Transverse colon (tissue), 4 donors: ENCODE measurements around the gene UFL1. TPM values are rescaled to one million over a fixed set of nuclear protein-coding genes. Genes with fewer than 3 reads are reported as not detected.

Experiments
- DNase-seq: peaks from one replicate; pipeline ENCODE4 v3.0.0-alpha.2; 2019
- H3K27ac ChIP-seq, 4 donors: fragments of 200-600 bp; sonication (generic); 2 replicates each; pipeline ENCODE4 v1.5.1; 2016 to 2018; ENCODE audit warnings: inconsistent platforms in 4 of 4
- H3K27me3 ChIP-seq: fragments of 200-600 bp; sonication (generic); 2 replicates; pipeline ENCODE4 v1.5.1; 2017; ENCODE audit warnings: inconsistent platforms
- H3K36me3 ChIP-seq, 4 donors: fragments of 200-600 bp; sonication (generic); 2 replicates each; pipeline ENCODE4 v1.5.1; 2017 to 2019; ENCODE audit warnings: inconsistent platforms in 4 of 4
- H3K4me1 ChIP-seq, 4 donors: fragments of 200-600 bp; sonication (generic); 2 replicates each; pipeline ENCODE4 v1.5.1; 2017 to 2020; ENCODE audit warnings: inconsistent platforms in 4 of 4
- H3K4me3 ChIP-seq, 4 donors: fragments of 200-600 bp; sonication (generic); 1 replicate in 1 of 4; 2 replicates in 3 of 4; pipeline versions ENCODE4 v1.5.1 to v1.6.1; 2017 to 2019; ENCODE audit warnings: inconsistent platforms in 4 of 4
- H3K9me3 ChIP-seq, 2 donors: fragments of 200-600 bp; sonication (generic); 2 replicates each; pipeline ENCODE4 v1.5.1; 2017 to 2019; ENCODE audit warnings: inconsistent platforms in 2 of 2
- EP300 ChIP-seq: sonication (generic); formaldehyde crosslinking; IDR thresholded peaks from one replicate; pipeline ENCODE4 v1.6.1; 2017; ENCODE audit warnings: antibody characterized with exemption, low read depth
- POLR2A ChIP-seq: fragments of 450-650 bp; IDR thresholded peaks from one replicate; pipeline ENCODE4 v1.6.1; 2016; ENCODE audit warnings: antibody characterized with exemption, mild to moderate bottlenecking, moderate library complexity
- POLR2AphosphoS5 ChIP-seq, 3 donors: sonication (generic); formaldehyde crosslinking; IDR thresholded peaks; one replicate each; pipeline ENCODE4 v1.6.1; 2016; ENCODE audit warnings: antibody characterized with exemption in 3 of 3
- WGBS, 2 donors: methylation state at CpG; one replicate each; pipeline ENCODE4 v1.1.5; 2018; ENCODE audit warnings: low coverage in 1 of 2; 5-methylcytosine and 5-hydroxymethylcytosine counted together
- in situ Hi-C, 4 donors: fragments of 200-750 bp; cut with MboI; loops; one replicate each; pipeline versions ENCODE4 v1.15.0 to v1.15.1; 2017; ENCODE audit warnings: low sequenced_read_pairs in 3 of 4, low pct_ligation_motif_present in 1 of 4, low pct_unique_long_range_greater_than_20kb in 1 of 4
- intact Hi-C: fragments of 100-400 bp; cut with DNase I; formaldehyde crosslinking; loops from one replicate; pipeline ENCODE4 v1.15.1; 2023; ENCODE audit warnings: low total_unique reads
- total RNA-seq, 4 donors: library from RNA; depleted of rRNA; stranded (reverse); fragments of >200 nt; gene quantifications; one replicate each; pipeline ENCODE4 v1.1.0, GENCODE V29; 2016
- TF ChIP-seq, protein P1 (sequence below), 5 experiments: fragments of 200-600 bp in 3 of 5; fragments of 450-650 bp in 2 of 5; sonication (generic) in 3 of 5; IDR thresholded peaks; 1 replicate in 2 of 5; 2 replicates in 3 of 5; pipeline ENCODE4 v1.5.1; 2016 to 2017; ENCODE audit warnings: antibody characterized with exemption in 5 of 5, inconsistent platforms in 3 of 5, mild to moderate bottlenecking in 2 of 5, moderate library complexity in 1 of 5

UFL1 gene
- total RNA-seq, 4 donors from 2014 or later: 5.2 to 27.5 (median 14.9) TPM

DNA sequence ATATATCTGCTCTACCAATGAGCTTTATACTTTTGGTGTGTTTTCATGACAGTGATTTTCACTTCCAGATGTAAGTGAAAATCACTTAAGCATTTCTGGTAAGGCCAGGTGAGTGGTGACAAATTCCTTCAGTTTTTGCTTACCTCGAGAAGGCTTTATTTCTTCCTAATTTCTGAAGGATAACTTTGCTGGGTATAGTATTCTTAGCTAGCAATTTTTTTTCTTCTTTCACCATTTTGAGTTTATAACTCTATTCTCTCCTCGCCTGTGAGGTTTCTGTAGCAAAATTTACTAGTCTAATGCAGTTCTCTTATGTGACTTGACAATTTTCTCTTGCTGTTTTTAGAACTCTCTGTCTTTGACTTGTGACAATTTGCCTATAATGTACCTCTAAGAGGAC is 48.4 kb downstream of the UFL1 start:
- in situ Hi-C loops (no loop called here), intact Hi-C loops (no loop called here)
- no peak for DNase-seq
- Histone ChIP-seq H3K9me3 (peaks cover 3 to 8% of the 10 kb centered on the region in 2 donors), H3K36me3 (no peaks in the 10 kb centered on the region), H3K4me3 (no peak overlapping the region), H3K27me3 (no peaks in the 10 kb centered on the region), H3K27ac (no peak overlapping the region), H3K4me1 (no peaks in the 10 kb centered on the region)
- 74 to 84% methylated on average over 2 of the region's 2 CpGs for WGBS, 2 donors
- TF ChIP-seq EP300 (no peak), POLR2AphosphoS5 (IDR thresholded peaks at IDR 0.05) (no peak), POLR2A (no peak)
- TF ChIP-seq, protein P1, sequence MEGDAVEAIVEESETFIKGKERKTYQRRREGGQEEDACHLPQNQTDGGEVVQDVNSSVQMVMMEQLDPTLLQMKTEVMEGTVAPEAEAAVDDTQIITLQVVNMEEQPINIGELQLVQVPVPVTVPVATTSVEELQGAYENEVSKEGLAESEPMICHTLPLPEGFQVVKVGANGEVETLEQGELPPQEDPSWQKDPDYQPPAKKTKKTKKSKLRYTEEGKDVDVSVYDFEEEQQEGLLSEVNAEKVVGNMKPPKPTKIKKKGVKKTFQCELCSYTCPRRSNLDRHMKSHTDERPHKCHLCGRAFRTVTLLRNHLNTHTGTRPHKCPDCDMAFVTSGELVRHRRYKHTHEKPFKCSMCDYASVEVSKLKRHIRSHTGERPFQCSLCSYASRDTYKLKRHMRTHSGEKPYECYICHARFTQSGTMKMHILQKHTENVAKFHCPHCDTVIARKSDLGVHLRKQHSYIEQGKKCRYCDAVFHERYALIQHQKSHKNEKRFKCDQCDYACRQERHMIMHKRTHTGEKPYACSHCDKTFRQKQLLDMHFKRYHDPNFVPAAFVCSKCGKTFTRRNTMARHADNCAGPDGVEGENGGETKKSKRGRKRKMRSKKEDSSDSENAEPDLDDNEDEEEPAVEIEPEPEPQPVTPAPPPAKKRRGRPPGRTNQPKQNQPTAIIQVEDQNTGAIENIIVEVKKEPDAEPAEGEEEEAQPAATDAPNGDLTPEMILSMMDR (IDR thresholded peaks at IDR 0.05): no peak

- Histone ChIP-seq H3K36me3 (no peaks in the 10 kb centered on the region), H3K27me3 (no peaks in the 10 kb centered on the region), H3K4me1 (no peaks in the 10 kb centered on the region), H3K27ac (no peak overlapping the region), H3K9me3 (peaks cover 3 to 8% of the 10 kb centered on the region in 2 donors), H3K4me3 (no peak overlapping the region)
- in situ Hi-C loops (no loop called here), intact Hi-C loops (no loop called here)
- no peak for DNase-seq
- TF ChIP-seq POLR2AphosphoS5 (IDR thresholded peaks at IDR 0.05) (no peak), POLR2A (no peak), EP300 (no peak)
- TF ChIP-seq, protein P1 (IDR thresholded peaks at IDR 0.05): no peak
Observed at GRCh38 chr6:96571551-96571950, 49.9 kb downstream of the UFL1 start.

DNA sequence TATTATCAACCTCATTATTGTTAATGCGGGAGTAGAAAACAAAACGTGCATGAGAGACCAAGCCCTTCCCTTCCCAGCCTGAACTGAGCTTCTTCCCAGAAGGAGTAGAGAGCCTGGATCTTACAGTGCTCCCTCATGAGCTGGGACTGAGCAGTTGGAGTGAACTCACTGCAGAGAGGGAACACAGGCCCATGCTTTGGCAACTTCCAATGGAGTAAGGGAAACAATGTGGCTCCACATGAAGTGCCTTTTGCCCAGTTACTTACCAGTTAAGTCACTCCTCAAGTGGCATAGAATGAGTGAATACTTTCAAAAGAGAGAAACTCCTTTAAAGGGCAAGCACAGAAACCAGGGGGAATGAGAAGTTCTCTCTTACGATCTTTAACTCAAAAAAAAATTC is 53.8 kb downstream of the UFL1 start:
- intact Hi-C loops (no loop called here), in situ Hi-C loops (no loop called here)
- DNase-seq: no peak
- Histone ChIP-seq H3K27me3 (no peaks in the 10 kb centered on the region), H3K9me3 (peaks cover under 1 to 4% of the 10 kb centered on the region in 2 donors), H3K4me1 (no peaks in the 10 kb centered on the region), H3K4me3 (no peak overlapping the region), H3K36me3 (no peaks in the 10 kb centered on the region), H3K27ac (no peak overlapping the region)
- WGBS, 2 donors: 70 to 74% methylated on average over 2 to 3 of the region's 3 CpGs
- TF ChIP-seq, protein P1 (IDR thresholded peaks at IDR 0.05): no peak
- no peak for TF ChIP-seq POLR2A
- no peak for TF ChIP-seq POLR2AphosphoS5 (IDR thresholded peaks at IDR 0.05)
- TF ChIP-seq EP300: no peak

DNA sequence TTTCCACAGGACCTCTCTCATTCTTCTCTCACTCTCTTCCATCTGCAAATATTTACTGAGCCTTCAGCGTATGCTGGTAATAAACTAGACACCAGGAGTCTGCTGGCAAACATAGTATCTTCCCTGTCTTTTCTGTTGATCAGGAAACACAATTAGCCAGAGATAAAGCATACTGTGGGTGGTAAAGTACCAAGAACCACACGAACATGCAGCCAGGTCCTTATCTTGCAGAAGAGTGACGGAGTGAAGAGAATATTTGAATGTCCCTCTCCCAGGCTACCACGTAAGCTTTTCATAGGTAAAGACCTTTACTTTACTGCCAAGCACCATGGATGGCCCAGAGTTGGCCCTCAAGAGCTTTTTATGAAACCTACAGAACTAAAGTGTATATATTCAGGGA is 54.6 kb downstream of the UFL1 start:
- Histone ChIP-seq H3K9me3 (no peaks in the 10 kb centered on the region), H3K27me3 (no peaks in the 10 kb centered on the region), H3K36me3 (no peaks in the 10 kb centered on the region), H3K4me1 (no peaks in the 10 kb centered on the region), H3K4me3 (no peak overlapping the region), H3K27ac (no peak overlapping the region)
- no peak for TF ChIP-seq POLR2A
- TF ChIP-seq POLR2AphosphoS5 (IDR thresholded peaks at IDR 0.05): no peak
- no peak for TF ChIP-seq EP300
- TF ChIP-seq, protein P1 (IDR thresholded peaks at IDR 0.05): no peak
- DNase-seq: no peak
- in situ Hi-C loops (no loop called here), intact Hi-C loops (no loop called here)
- 42 to 48% methylated on average over 3 to 4 of the region's 4 CpGs for WGBS, 2 donors
